Neural progenitor cell (in vitro differentiated cells): Measurements from ENCODE around the gene SERINC3. TPM values are rescaled to one million over a fixed set of nuclear protein-coding genes. Genes with fewer than 3 reads are reported as not detected.
"Not testable (repeated sequence)": the region's sequence is repeated elsewhere in the genome, so short reads cannot be mapped to it uniquely, and the experiment has no call there.

ENCODE experiments used
- DNase-seq: peaks from one replicate; pipeline ENCODE4 v3.0.0-alpha.2; 2016; ENCODE audit warnings: low spot score
- H2AFZ ChIP-seq: fragments of 200-600 bp; sonication (generic); replicated peaks from 2 replicates; pipeline ENCODE4 v1.6.1; 2016; ENCODE audit warnings: antibody characterized with exemption
- H3F3A ChIP-seq: fragments of 200-600 bp; sonication (generic); 2 replicates; pipeline ENCODE4 v1.6.1; 2016; ENCODE audit warnings: antibody characterized with exemption, low read depth
- H3K27ac ChIP-seq: fragments of 200-600 bp; sonication (generic); 2 replicates; pipeline ENCODE4 v1.5.1; 2016; ENCODE audit warnings: mild to moderate bottlenecking
- H3K27me3 ChIP-seq: fragments of 200-600 bp; sonication (generic); 2 replicates; pipeline ENCODE4 v1.6.1; 2016; ENCODE audit warnings: mild to moderate bottlenecking, moderate library complexity
- H3K36me3 ChIP-seq: fragments of 200-600 bp; sonication (generic); 2 replicates; pipeline ENCODE4 v1.5.1; 2016
- H3K4me1 ChIP-seq: fragments of 200-600 bp; sonication (generic); 2 replicates; pipeline ENCODE4 v1.6.1; 2016; ENCODE audit warnings: mixed run types
- H3K4me2 ChIP-seq: fragments of 200-600 bp; sonication (generic); 2 replicates; pipeline ENCODE4 v1.6.1; 2016
- H3K4me3 ChIP-seq: fragments of 200-600 bp; sonication (generic); 2 replicates; pipeline ENCODE4 v1.5.1; 2016
- H3K79me2 ChIP-seq: fragments of 200-600 bp; sonication (generic); 2 replicates; pipeline ENCODE4 v1.6.1; 2016; ENCODE audit warnings: low read depth
- H3K9ac ChIP-seq: fragments of 200-600 bp; sonication (generic); 2 replicates; pipeline ENCODE4 v1.6.1; 2016
- H3K9me3 ChIP-seq: fragments of 200-600 bp; sonication (generic); 2 replicates; pipeline ENCODE4 v1.5.1; 2016; ENCODE audit warnings: low read depth
- H4K20me1 ChIP-seq: fragments of 200-600 bp; sonication (generic); 2 replicates; pipeline ENCODE4 v1.6.1; 2016; ENCODE audit warnings: low read depth
- H3K27ac Mint-ChIP-seq: 3 replicates; pipeline ENCODE4 v1.8.0; 2021; ENCODE audit warnings: mixed read lengths
- H3K27me3 Mint-ChIP-seq: 2 replicates; pipeline ENCODE4 v1.8.0; 2022; ENCODE audit warnings: low read depth, mild to moderate bottlenecking, inconsistent platforms, moderate library complexity, mixed read lengths; ENCODE audit not compliant: insufficient read depth
- H3K36me3 Mint-ChIP-seq: 3 replicates; pipeline ENCODE4 v1.8.0; 2021; ENCODE audit warnings: mixed read lengths
- H3K4me1 Mint-ChIP-seq: 3 replicates; pipeline ENCODE4 v1.8.0; 2021; ENCODE audit warnings: mixed read lengths
- H3K4me3 Mint-ChIP-seq: 3 replicates; pipeline ENCODE4 v1.8.0; 2021; ENCODE audit warnings: mild to moderate bottlenecking, moderate library complexity, mixed read lengths
- H3K9me3 Mint-ChIP-seq: 3 replicates; pipeline ENCODE4 v1.8.0; 2020; ENCODE audit warnings: mixed read lengths
- EZH2 ChIP-seq: fragments of 200-600 bp; sonication (generic); IDR thresholded peaks from 2 replicates; pipeline ENCODE4 v1.6.1; 2017; ENCODE audit warnings: antibody characterized with exemption, mild to moderate bottlenecking, moderate library complexity
- EZH2phosphoT487 ChIP-seq: fragments of 200-600 bp; sonication (generic); IDR thresholded peaks from 2 replicates; pipeline ENCODE4 v1.6.1; 2017; ENCODE audit warnings: antibody characterized with exemption
- total RNA-seq: library from RNA; depleted of rRNA; stranded (reverse); fragments of >200 nt; gene quantifications from 2 replicates; pipeline ENCODE4 v1.2.3, GENCODE V29; 2015; ENCODE audit warnings: low replicate concordance
- TF ChIP-seq, protein P1 (sequence below): fragments of 200-600 bp; sonication (generic); IDR thresholded peaks from 2 replicates; pipeline ENCODE4 v1.5.1; 2017; ENCODE audit warnings: antibody characterized with exemption, mild to moderate bottlenecking

Gene SERINC3
- total RNA-seq, 1 donor from 2014 or later: 38.8 TPM

- Histone ChIP-seq H3K9ac (no peak overlapping the region), H3K4me1 (no peaks in the 10 kb centered on the region), H3K27me3 (no peaks in the 10 kb centered on the region), H3K36me3 (no peaks in the 10 kb centered on the region), H3K9me3 (no peaks in the 10 kb centered on the region), H4K20me1 (peaks cover 5% of the 10 kb centered on the region), H2AFZ (no peak overlapping the region), H3K27ac (no peak overlapping the region), H3F3A (no peaks in the 10 kb centered on the region), H3K4me3 (no peak overlapping the region), H3K4me2 (no peak overlapping the region), H3K79me2 (peaks cover 5% of the 10 kb centered on the region)
- Mint-ChIP-seq H3K9me3 (no peaks in the 10 kb centered on the region), H3K4me1 (no peaks in the 10 kb centered on the region), H3K27me3 (no peaks in the 10 kb centered on the region), H3K4me3 (no peak overlapping the region), H3K27ac (no peak overlapping the region), H3K36me3 (no peaks in the 10 kb centered on the region)
- no peak for DNase-seq
- TF ChIP-seq EZH2: no peak
- no peak for TF ChIP-seq EZH2phosphoT487
- TF ChIP-seq, protein P1, sequence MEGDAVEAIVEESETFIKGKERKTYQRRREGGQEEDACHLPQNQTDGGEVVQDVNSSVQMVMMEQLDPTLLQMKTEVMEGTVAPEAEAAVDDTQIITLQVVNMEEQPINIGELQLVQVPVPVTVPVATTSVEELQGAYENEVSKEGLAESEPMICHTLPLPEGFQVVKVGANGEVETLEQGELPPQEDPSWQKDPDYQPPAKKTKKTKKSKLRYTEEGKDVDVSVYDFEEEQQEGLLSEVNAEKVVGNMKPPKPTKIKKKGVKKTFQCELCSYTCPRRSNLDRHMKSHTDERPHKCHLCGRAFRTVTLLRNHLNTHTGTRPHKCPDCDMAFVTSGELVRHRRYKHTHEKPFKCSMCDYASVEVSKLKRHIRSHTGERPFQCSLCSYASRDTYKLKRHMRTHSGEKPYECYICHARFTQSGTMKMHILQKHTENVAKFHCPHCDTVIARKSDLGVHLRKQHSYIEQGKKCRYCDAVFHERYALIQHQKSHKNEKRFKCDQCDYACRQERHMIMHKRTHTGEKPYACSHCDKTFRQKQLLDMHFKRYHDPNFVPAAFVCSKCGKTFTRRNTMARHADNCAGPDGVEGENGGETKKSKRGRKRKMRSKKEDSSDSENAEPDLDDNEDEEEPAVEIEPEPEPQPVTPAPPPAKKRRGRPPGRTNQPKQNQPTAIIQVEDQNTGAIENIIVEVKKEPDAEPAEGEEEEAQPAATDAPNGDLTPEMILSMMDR: no peak
These were observed 44.9 kb upstream of the SERINC3 start for GRCh38 chr20:44566811-44567210.

DNA sequence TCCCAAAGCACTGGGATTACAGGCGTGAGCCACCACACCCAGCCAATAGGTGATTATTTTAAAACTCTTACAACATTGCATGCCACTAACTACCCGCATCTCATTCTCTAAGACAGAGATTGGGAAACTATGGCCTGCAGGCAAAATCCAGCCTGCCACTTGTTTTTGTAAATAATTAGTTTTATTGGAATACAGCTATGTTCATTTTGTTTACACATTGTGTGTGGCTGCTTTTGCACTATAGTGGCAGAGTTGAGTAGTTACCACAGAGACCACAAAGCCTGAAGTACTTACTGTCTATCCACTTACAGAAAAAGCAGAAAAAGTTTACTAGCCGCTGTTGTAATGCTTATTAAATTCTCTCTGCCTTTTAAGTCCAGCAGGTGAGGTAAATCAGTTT, 44.1 kb upstream of the SERINC3 start:
- TF ChIP-seq EZH2phosphoT487: no peak
- no peak overlapping the region for H3K4me3 ChIP-seq
- H3K36me3 ChIP-seq: no peaks in the 10 kb centered on the region
- H2AFZ ChIP-seq: no peak overlapping the region
- H3K9me3 Mint-ChIP-seq: no peaks in the 10 kb centered on the region
- no peaks in the 10 kb centered on the region for H3K27me3 ChIP-seq
- no peaks in the 10 kb centered on the region for H3K9me3 ChIP-seq
- H3K27me3 Mint-ChIP-seq: no peaks in the 10 kb centered on the region
- no peaks in the 10 kb centered on the region for H3K4me1 Mint-ChIP-seq
- no peak overlapping the region for H3K9ac ChIP-seq
- no peak overlapping the region for H3K27ac ChIP-seq
- no peaks in the 10 kb centered on the region for H3F3A ChIP-seq
- H3K27ac Mint-ChIP-seq: no peak overlapping the region
- no peak overlapping the region for H3K4me3 Mint-ChIP-seq
- DNase-seq: no peak
- peaks cover 5% of the 10 kb centered on the region for H3K79me2 ChIP-seq
- H3K36me3 Mint-ChIP-seq: no peaks in the 10 kb centered on the region
- H3K4me1 ChIP-seq: no peaks in the 10 kb centered on the region
- H4K20me1 ChIP-seq: peaks cover 5% of the 10 kb centered on the region
- H3K4me2 ChIP-seq: no peak overlapping the region

- no peaks in the 10 kb centered on the region for H3K4me1 Mint-ChIP-seq
- no peak for DNase-seq
- H3K36me3 ChIP-seq: no peaks in the 10 kb centered on the region
- H3K79me2 ChIP-seq: no peaks in the 10 kb centered on the region
- H3K27ac Mint-ChIP-seq: no peak overlapping the region
- no peaks in the 10 kb centered on the region for H3K36me3 Mint-ChIP-seq
- H3K9me3 Mint-ChIP-seq: no peaks in the 10 kb centered on the region
- H3K9me3 ChIP-seq: no peaks in the 10 kb centered on the region
- no peak overlapping the region for H3K4me2 ChIP-seq
- H3K27me3 ChIP-seq: no peaks in the 10 kb centered on the region
- no peak overlapping the region for H3K9ac ChIP-seq
- H3K4me3 ChIP-seq: no peak overlapping the region
- H2AFZ ChIP-seq: no peak overlapping the region
- H4K20me1 ChIP-seq: peaks cover 5% of the 10 kb centered on the region
- H3K27ac ChIP-seq: no peak overlapping the region
- H3K4me3 Mint-ChIP-seq: no peak overlapping the region
- TF ChIP-seq EZH2phosphoT487: no peak
- TF ChIP-seq, protein P1: no peak
- no peak for TF ChIP-seq EZH2
- no peaks in the 10 kb centered on the region for H3F3A ChIP-seq
- H3K27me3 Mint-ChIP-seq: no peaks in the 10 kb centered on the region
- no peaks in the 10 kb centered on the region for H3K4me1 ChIP-seq
These were observed 40.0 kb upstream of the SERINC3 start for GRCh38 chr20:44561876-44562275.

- H3K27me3 ChIP-seq, H2AFZ ChIP-seq, H3K27ac ChIP-seq, DNase-seq, H3K4me1 Mint-ChIP-seq, H3K4me3 Mint-ChIP-seq, H3K79me2 ChIP-seq, H3K27ac Mint-ChIP-seq, H3K9ac ChIP-seq, H3K4me2 ChIP-seq, H3F3A ChIP-seq, H3K9me3 Mint-ChIP-seq, H3K36me3 ChIP-seq, H4K20me1 ChIP-seq, H3K9me3 ChIP-seq, H3K27me3 Mint-ChIP-seq, H3K4me3 ChIP-seq, H3K4me1 ChIP-seq, H3K36me3 Mint-ChIP-seq: not testable (repeated sequence)
These were observed 38.9 kb upstream of the SERINC3 start for GRCh38 chr20:44560818-44561217.
